Measurements from ENCODE around the gene NR2F1-AS1.
"Not testable (repeated sequence)": the region's sequence is repeated elsewhere in the genome, so short reads cannot be mapped to it uniquely, and the experiment has no call there.

The NR2F1-AS1 gene

DNA sequence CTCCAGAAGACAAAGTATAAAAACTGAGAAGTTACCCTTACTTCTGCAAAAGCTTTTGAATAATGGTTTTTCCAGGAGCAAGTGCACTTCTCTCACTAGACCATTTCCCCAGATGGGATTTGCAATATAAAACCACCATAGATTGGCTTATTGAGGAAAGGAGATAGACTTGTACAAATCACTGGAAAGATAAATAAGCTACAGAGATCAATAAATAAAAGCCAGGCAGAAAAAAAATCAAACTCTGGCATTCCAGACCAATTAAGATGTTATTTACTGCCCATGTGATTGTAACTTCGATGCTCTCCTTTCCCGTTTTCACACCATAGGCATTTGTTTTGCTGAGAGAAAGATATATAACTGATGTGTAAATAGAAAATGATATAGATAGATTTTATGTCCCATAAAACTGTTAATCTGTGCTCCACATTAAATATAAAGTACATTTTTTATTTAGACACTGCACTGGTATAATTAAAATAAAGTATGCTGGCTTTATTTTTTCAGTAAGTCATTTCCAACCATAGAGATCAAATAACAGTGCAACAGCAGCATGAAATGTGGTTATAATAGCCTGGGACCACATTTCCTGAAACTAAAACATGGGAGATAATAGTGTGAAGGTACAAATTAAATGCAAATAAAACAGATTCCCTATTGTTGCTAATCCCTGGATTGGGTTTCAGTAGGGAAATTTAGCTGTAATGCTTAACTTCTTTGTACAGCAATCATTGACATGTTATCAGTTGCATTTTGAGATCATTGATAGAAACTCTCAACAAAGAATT is 177.7 kb downstream of the NR2F1-AS1 start:
- H3K4me3 ChIP-seq (ENCODE audit: low read depth, low read length), result no peak overlapping the region
- TF ChIP-seq, protein P1, sequence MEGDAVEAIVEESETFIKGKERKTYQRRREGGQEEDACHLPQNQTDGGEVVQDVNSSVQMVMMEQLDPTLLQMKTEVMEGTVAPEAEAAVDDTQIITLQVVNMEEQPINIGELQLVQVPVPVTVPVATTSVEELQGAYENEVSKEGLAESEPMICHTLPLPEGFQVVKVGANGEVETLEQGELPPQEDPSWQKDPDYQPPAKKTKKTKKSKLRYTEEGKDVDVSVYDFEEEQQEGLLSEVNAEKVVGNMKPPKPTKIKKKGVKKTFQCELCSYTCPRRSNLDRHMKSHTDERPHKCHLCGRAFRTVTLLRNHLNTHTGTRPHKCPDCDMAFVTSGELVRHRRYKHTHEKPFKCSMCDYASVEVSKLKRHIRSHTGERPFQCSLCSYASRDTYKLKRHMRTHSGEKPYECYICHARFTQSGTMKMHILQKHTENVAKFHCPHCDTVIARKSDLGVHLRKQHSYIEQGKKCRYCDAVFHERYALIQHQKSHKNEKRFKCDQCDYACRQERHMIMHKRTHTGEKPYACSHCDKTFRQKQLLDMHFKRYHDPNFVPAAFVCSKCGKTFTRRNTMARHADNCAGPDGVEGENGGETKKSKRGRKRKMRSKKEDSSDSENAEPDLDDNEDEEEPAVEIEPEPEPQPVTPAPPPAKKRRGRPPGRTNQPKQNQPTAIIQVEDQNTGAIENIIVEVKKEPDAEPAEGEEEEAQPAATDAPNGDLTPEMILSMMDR (IDR thresholded peaks at IDR 0.05; ENCODE audit: borderline replicate concordance, insufficient read depth, low read depth, low read length), result no peak

- H3K4me3 ChIP-seq (ENCODE audit: low read depth, low read length), result no peak overlapping the region
- TF ChIP-seq, protein P1 (IDR thresholded peaks at IDR 0.05; ENCODE audit: borderline replicate concordance, insufficient read depth, low read depth, low read length), result no peak
These were observed 178.6 kb downstream of the NR2F1-AS1 start for GRCh38 chr5:93402451-93402850.

DNA sequence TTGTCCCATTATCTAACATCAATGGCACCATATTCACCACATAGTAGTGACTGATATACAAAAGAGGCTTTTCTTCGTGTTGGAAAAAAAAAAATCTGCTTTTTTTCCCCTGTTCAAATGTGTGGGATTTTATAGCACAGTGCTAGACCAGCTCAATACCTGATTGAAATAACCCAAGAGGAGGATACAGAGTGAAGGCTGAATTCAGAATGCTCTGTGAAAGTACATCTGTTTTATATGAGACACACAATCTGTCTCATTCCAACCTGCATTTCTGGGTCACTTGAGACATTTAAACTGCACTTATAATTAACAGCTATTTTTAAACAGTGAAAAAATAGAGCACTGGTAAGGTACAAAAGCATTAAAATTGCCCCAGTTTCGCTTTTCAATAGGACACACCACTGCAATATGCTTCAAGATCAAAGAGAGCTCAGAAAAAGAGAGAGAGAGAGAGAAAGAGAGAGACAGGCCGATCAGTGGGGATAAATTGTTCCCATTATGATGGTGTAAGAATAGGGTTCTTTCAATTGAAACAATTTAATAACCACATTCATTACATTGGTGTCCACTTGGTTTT is 179.3 kb downstream of the NR2F1-AS1 start:
- H3K4me3 ChIP-seq (ENCODE audit: low read depth, low read length), result no peak overlapping the region
- TF ChIP-seq, protein P1 (IDR thresholded peaks at IDR 0.05; ENCODE audit: borderline replicate concordance, insufficient read depth, low read depth, low read length), result no peak

DNA sequence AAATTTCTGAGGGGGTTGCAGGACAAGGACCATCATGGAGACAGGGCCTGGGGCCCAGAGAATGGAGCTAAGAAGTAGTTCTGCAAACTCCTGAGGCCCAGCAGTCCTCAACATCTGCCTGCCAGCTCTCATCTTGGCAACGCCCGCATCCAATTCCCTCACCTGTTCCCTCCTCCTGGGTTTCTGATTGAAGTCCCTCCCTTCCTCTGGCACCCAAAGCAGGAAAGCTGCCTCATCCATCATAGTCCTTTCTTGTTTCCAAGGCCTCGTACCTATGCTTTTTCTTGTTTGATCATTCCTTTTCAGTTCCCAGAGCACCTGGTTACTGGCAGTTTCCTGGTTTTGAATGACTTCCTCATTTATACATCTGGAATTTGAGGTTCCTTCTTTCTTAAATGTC is 181.3 kb downstream of the NR2F1-AS1 start:
- TF ChIP-seq, protein P1 (IDR thresholded peaks at IDR 0.05; ENCODE audit: borderline replicate concordance, insufficient read depth, low read depth, low read length), result no peak

DNA sequence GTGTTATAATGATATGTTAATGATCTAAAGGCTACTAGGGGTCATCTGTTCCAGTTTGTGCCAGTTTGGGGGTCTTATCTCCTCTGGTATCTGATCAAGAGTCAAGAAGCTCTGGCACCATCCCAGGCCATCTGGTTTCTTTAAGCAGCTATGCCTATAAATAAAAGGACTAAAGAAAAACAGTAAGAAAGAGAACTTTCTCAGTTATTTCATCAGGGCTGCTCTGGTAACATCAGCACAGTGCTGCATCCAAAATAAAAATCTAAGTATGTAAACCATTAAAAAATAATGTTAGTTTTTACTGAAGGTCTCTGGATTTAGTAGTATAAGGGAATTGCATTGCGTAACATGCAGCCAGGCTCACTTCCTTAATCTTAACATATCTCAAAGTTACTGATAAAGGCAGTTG is 185.0 kb downstream of the NR2F1-AS1 start:
- H3K4me3 ChIP-seq (ENCODE audit: low read depth, low read length), result no peak overlapping the region
- TF ChIP-seq, protein P1 (IDR thresholded peaks at IDR 0.05; ENCODE audit: borderline replicate concordance, insufficient read depth, low read depth, low read length), result no peak

More for the DNA sequence above, 181.3 kb downstream of the NR2F1-AS1 start:
- no peak overlapping the region for H3K4me3 ChIP-seq (ENCODE audit: low read depth, low read length)

DNA sequence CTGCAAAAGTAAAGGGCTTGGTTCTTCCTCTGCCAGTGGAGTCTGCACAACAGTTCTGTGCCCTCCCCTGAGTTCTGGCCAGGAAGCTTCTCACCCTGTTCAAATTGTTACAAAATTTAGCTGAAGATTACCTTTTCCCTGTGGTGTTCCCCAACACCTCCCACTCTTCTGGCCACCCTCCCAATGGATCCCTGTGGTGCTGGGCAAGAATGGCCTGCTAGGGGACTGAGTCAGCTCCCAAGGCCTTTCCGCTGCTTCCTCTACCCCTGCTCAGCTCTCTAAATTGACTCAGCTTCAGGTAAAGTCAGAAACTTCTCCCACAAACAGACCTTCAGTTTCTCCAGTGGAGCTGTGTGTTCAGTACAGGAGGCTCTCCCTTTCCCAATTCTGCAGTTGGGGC is 186.0 kb downstream of the NR2F1-AS1 start:
- H3K4me3 ChIP-seq (ENCODE audit: low read depth, low read length), result no peak overlapping the region
- TF ChIP-seq, protein P1 (IDR thresholded peaks at IDR 0.05; ENCODE audit: borderline replicate concordance, insufficient read depth, low read depth, low read length), result no peak

DNA sequence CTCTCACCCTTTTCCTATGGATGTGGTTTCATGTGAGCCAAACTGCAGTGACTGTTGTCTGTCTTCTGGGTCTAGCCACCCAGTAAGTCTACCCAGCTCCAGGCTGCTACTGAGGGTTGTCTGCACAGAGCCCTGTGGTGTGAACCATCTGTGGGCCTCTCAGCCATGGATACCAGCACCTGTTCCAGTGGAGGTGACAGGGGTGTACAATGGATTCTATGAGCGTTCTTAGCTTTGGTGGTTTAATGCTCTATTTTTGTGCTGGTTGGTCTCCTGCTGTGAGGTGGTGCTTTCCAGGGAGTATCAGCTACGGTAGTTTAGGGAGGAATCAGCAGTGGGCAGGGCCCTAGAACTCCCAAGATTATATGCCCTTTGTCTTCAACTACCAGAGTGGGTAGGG is 186.7 kb downstream of the NR2F1-AS1 start:
- no peak overlapping the region for H3K4me3 ChIP-seq (ENCODE audit: low read depth, low read length)
- TF ChIP-seq, protein P1 (IDR thresholded peaks at IDR 0.05; ENCODE audit: borderline replicate concordance, insufficient read depth, low read depth, low read length), result no peak

- H3K4me3 ChIP-seq (ENCODE audit: low read depth, low read length), result not testable (repeated sequence)
These were observed 189.8 kb downstream of the NR2F1-AS1 start for GRCh38 chr5:93391169-93391568.

All from GM12875 (cell line).